Fibroblast of peridontal ligament (primary cell): ENCODE measurements around the gene C20orf173.

ENCODE experiments used
- DNase-seq: peaks from one replicate; pipeline ENCODE4 v3.0.0-alpha.2; 2010; ENCODE audit errors: extremely low read depth

Gene C20orf173

GRCh38 chr20:35506872-35507638 lies 22.4 kb downstream of the C20orf173 start:
- DNase-seq: no peak

GRCh38 chr20:35506179-35506578 lies 23.3 kb downstream of the C20orf173 start:
- no peak for DNase-seq

DNA sequence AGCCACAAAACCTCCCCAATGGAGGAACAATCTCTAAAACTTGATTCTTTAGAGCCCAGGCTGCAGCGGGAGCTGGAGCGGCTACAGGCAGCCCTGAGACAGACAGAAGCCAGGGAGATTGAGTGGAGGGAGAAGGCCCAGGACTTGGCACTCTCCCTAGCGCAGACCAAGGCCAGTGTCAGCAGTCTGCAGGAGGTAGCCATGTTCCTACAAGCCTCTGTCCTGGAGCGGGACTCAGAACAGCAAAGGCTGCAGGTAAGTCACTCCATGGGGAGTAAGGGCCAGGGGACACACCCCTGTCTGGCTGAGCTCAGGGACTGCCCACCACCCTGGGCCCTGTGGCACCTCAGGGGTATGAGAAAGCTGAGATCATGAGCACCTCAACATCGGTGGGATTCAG lies 24.7 kb downstream of the C20orf173 start:
- no peak for DNase-seq

DNA sequence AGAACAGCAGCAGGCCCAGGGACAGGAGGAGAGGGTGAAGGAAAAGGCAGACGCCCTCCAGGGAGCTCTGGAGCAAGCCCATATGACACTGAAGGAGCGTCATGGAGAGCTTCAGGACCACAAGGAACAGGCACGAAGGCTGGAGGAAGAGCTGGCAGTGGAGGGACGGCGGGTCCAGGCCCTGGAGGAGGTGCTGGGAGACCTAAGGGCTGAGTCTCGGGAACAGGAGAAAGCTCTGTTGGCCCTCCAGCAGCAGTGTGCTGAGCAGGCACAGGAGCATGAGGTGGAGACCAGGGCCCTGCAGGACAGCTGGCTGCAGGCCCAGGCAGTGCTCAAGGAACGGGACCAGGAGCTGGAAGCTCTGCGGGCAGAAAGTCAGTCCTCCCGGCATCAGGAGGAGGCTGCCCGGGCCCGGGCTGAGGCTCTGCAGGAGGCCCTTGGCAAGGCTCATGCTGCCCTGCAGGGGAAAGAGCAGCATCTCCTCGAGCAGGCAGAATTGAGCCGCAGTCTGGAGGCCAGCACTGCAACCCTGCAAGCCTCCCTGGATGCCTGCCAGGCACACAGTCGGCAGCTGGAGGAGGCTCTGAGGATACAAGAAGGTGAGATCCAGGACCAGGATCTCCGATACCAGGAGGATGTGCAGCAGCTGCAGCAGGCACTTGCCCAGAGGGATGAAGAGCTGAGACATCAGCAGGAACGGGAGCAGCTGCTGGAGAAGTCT lies 25.5 kb downstream of the C20orf173 start:
- no peak for DNase-seq

DNA sequence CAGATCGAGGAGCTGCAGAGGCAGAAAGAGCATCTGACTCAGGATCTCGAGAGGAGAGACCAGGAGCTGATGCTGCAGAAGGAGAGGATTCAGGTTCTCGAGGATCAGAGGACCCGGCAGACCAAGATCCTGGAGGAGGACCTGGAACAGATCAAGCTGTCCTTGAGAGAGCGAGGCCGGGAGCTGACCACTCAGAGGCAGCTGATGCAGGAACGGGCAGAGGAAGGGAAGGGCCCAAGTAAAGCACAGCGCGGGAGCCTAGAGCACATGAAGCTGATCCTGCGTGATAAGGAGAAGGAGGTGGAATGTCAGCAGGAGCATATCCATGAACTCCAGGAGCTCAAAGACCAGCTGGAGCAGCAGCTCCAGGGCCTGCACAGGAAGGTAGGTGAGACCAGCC lies 26.2 kb downstream of the C20orf173 start:
- no peak for DNase-seq

- no peak for DNase-seq
Measured at GRCh38 chr20:35502352-35502751, 27.1 kb downstream of the C20orf173 start.

- no peak for DNase-seq
Measured at GRCh38 chr20:35499271-35499670, 30.2 kb downstream of the C20orf173 start.

DNA sequence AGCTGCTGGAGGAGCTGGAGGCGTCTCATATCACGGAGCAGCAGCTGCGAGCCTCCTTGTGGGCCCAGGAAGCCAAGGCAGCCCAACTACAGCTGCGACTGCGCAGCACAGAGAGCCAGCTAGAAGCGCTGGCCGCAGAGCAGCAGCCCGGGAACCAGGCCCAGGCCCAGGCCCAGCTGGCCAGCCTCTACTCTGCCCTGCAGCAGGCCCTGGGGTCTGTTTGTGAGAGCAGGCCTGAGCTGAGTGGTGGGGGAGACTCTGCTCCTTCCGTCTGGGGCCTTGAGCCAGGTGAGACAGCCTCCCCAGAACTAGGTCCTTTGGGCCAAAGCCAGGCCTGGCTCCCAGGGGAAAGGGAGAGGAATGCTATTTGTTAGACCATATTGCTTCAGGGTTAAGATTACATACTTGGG lies 31.7 kb downstream of the C20orf173 start:
- DNase-seq: no peak

DNA sequence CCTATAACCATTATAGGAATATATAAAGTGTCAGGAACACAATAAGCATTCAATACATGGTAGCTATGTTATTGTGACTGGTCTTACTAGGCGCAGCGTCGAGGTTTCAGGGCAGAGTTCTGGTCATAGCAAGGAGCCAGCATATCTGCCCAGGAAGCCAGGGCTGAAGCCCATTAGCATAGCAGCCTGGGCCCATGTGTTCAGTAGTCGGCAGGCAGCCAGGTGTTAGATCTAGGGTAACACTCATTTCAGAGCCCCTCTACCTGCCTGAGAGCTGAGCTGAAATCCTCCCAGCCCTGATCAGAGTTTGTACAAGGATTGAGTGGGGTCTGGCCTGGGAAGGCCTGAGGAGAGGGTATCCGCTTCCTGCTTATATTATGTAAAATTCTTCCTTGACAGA lies 32.1 kb downstream of the C20orf173 start:
- DNase-seq: no peak

DNA sequence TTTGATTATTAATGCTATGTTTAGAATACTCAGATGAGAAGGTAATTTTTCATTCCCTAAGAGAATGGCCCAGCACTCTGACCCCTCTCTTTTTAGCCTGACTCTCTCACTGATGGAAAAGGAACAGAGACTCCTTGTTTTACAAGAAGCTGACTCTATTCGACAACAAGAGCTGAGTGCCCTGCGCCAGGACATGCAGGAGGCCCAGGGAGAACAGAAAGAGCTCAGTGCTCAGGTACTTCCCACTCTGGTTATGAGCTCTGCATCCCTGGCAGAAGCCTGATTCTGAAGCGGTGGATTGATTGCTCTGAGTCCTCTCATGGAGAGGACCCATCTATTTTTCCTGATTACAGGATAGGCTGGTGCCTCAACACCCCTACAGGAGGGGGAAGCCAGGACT lies 33.0 kb downstream of the C20orf173 start:
- no peak for DNase-seq

DNA sequence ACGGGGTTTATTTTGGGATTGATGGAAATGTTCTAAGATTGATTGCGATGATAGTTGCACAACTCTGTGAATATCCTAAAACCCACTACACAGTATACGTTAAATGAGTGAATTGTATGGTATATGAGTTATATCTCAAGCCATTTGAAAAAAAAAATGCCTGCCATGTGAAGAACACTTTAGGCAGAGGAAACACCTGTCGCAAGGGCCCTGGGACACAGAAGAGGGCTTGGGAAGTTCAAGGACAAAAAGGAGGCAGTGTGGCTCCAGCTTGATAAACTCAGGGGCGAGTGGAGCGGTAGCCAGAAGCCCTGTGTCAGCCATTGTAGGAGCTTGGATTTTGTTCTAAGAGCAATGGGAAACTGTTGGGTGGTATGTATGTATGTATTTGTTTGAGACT lies 37.1 kb downstream of the C20orf173 start:
- DNase-seq: no peak

- DNase-seq: no peak
Measured at GRCh38 chr20:35491823-35492222, 37.6 kb downstream of the C20orf173 start.

DNA sequence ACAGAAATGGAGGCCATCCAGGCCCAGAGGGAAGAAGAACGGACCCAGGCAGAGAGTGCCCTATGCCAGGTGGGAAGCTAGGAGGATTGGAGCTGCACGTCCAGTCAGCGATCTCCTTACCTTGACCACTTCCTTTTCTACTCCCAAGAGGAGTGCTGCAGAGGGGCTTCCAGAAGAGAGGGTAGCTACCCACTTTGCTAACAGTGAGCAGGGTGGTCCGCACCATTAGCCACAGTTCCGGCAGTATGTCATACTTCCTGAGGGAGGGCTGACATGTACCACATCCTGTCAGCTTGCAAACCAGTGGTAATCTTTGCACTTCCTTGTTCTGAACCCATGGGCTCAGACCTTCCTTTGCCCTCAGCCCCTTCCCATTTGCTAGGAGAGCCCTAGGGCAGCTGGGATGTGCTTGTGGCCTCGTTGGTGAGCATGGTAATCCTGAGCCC lies 38.7 kb downstream of the C20orf173 start:
- no peak for DNase-seq

GRCh38 chr20:35489717-35490116 lies 39.7 kb downstream of the C20orf173 start:
- no peak for DNase-seq

DNA sequence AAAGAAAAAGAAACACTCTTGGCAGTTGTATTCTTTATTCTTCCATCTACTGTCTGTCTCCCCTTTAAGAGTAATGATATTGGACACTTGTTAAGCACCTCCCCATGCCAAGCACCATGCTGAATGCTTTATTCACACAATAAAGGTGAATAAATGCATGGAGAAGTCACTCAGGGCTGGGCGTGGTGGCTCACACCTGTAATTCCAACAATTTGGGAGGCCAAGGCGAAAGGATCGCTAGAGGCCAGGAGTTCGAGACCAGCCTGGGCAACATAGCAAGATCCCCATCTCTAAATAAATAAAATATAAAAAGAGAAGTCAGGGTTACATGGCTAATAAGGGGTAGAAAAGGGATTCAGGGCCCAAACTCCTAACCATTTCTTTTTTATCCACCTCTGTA lies 42.0 kb downstream of the C20orf173 start:
- no peak for DNase-seq

DNA sequence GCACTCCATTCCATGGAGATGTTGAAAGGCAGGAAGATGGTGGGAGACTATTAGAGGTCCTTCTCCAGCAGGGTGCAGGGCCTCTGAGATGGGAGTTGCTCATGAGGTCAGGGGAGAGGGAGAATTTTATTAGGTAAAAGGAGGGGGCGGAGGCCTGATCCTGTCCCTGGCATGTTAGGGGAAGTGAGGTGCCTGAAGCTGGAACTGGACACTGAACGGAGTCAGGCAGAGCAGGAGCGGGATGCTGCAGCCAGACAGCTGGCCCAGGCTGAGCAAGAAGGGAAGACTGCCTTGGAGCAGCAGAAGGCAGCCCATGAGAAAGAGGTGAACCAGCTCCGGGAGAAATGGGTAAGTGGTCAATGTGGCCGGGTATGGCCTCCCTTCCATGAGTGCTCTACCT lies 49.7 kb downstream of the C20orf173 start:
- DNase-seq: no peak

GRCh38 chr20:35478804-35479472 lies 50.5 kb downstream of the C20orf173 start:
- no peak for DNase-seq
